Osteocyte (in vitro differentiated cells): ENCODE results near the gene USP44. TPM values are rescaled to one million over a fixed set of nuclear protein-coding genes. Genes with fewer than 3 reads are reported as not detected.

ENCODE experiments used
- DNase-seq: peaks from one replicate; pipeline ENCODE4 v3.0.0; 2021; ENCODE audit warnings: mixed read lengths; ENCODE audit not compliant: unreplicated experiment; ENCODE audit errors: extremely low spot score
- H3K27ac Mint-ChIP-seq: one replicate; pipeline ENCODE4 v1.8.0; 2021; ENCODE audit warnings: mild to moderate bottlenecking, mixed read lengths; ENCODE audit not compliant: unreplicated experiment
- H3K27me3 Mint-ChIP-seq: one replicate; pipeline ENCODE4 v1.8.0; 2021; ENCODE audit warnings: mixed read lengths; ENCODE audit not compliant: unreplicated experiment
- H3K36me3 Mint-ChIP-seq: one replicate; pipeline ENCODE4 v1.8.0; 2021; ENCODE audit warnings: mixed read lengths; ENCODE audit not compliant: unreplicated experiment
- H3K4me1 Mint-ChIP-seq: one replicate; pipeline ENCODE4 v1.8.0; 2021; ENCODE audit warnings: mixed read lengths; ENCODE audit not compliant: unreplicated experiment
- H3K4me3 Mint-ChIP-seq: one replicate; pipeline ENCODE4 v1.8.0; 2021; ENCODE audit warnings: mild to moderate bottlenecking, moderate library complexity, mixed read lengths; ENCODE audit not compliant: unreplicated experiment
- H3K9me3 Mint-ChIP-seq: one replicate; pipeline ENCODE4 v1.8.0; 2021; ENCODE audit warnings: mixed read lengths; ENCODE audit not compliant: unreplicated experiment
- total RNA-seq: library from RNA; stranded (reverse); gene quantifications from 2 replicates; pipeline ENCODE4 v1.2.1, GENCODE V29; 2021
- TF ChIP-seq, protein P1 (sequence below): fragments of 200-600 bp; sonication (generic); IDR thresholded peaks from 2 replicates; pipeline ENCODE4 v1.5.0; 2021; ENCODE audit warnings: antibody characterized with exemption, mild to moderate bottlenecking, moderate library complexity

The USP44 gene
- total RNA-seq, 1 donor from 2014 or later, result 0.73 TPM

- peak overlapping the region; percentile 100 for H3K27ac Mint-ChIP-seq
- TF ChIP-seq, protein P1, sequence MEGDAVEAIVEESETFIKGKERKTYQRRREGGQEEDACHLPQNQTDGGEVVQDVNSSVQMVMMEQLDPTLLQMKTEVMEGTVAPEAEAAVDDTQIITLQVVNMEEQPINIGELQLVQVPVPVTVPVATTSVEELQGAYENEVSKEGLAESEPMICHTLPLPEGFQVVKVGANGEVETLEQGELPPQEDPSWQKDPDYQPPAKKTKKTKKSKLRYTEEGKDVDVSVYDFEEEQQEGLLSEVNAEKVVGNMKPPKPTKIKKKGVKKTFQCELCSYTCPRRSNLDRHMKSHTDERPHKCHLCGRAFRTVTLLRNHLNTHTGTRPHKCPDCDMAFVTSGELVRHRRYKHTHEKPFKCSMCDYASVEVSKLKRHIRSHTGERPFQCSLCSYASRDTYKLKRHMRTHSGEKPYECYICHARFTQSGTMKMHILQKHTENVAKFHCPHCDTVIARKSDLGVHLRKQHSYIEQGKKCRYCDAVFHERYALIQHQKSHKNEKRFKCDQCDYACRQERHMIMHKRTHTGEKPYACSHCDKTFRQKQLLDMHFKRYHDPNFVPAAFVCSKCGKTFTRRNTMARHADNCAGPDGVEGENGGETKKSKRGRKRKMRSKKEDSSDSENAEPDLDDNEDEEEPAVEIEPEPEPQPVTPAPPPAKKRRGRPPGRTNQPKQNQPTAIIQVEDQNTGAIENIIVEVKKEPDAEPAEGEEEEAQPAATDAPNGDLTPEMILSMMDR, result no peak
- DNase-seq, result peak; percentile 73
- H3K4me1 Mint-ChIP-seq, result peaks cover 28% of the 10 kb centered on the region
- peaks cover 18% of the 10 kb centered on the region for H3K36me3 Mint-ChIP-seq
- H3K9me3 Mint-ChIP-seq, result no peaks in the 10 kb centered on the region
- peak overlapping the region; percentile 100 for H3K4me3 Mint-ChIP-seq
- peaks cover 5% of the 10 kb centered on the region for H3K27me3 Mint-ChIP-seq
Measured at GRCh38 chr12:95473231-95473883, 77.9 kb downstream of the USP44 start.

GRCh38 chr12:95470300-95470699, 81.0 kb downstream of the USP44 start:
- DNase-seq, result no peak
- Mint-ChIP-seq H3K4me3 (no peak overlapping the region), H3K27me3 (peaks cover 9% of the 10 kb centered on the region), H3K9me3 (no peaks in the 10 kb centered on the region), H3K36me3 (no peaks in the 10 kb centered on the region), H3K4me1 (peaks cover 16% of the 10 kb centered on the region), H3K27ac (no peak overlapping the region)
- TF ChIP-seq, protein P1, result no peak

Other genes with a start within 250 kb of the USP44 start
- 71.0 and 76.6 TPM in 2 replicates for gene METAP2, start 77.3 kb downstream of the USP44 start, total RNA-seq
- gene NTN4, start 239.3 kb upstream of the USP44 start, total RNA-seq, result 654 and 670 TPM in 2 replicates